ENCODE measurements around the gene NIF3L1.

Gene NIF3L1

DNA sequence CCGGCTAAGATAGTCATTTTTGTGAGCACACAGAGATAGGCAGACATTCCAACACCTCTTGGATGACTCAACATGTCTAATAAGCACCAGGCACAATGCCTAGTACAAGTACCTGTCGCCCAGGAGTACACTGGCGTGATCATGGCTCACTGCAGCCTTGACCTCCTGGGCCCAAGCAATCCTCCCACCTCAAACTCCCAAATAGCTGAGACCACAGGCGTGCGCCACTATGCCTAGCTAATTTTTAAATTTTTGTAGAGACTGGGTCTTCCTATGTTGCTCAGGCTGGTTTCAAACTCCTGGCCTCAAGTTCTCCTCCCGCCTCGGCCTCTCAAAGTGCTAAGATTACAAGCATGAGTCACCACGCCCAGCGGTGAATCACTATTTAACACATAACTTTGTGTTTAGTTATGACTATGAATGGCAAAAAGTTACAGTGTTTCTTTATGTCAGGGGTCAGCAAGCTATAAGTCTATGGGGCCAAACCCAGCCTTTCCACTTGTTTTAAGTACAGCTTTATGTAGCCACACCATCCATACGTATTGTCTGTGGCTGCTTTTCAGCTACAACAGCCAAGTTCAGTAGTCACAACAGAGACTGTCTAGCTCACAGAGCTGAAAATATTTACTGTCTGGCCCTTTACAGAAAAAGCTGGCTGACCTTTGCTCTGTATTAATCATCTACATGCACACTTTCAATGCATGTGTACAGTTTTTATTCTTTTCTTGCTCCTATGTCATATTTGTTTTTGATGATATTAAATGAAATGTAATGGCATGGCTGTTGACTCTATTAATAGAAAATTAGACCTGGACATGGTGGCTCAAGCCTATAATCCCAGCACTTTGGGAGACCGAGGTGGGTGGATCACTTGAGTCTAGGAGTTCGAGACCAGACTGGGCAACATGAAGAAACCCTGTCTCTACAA lies 55.6 kb downstream of the NIF3L1 start:
- Histone ChIP-seq H3K9me3 (ENCODE audit: control insufficient read depth, low read length) (no peaks in the 10 kb centered on the region), H3K4me3 (ENCODE audit: low read length) (no peak overlapping the region), H3K36me3 (ENCODE audit: control insufficient read depth, insufficient read depth, low read length) (no peaks in the 10 kb centered on the region), H3K27me3 (ENCODE audit: control insufficient read depth, insufficient read depth, low read length) (no peaks in the 10 kb centered on the region), H3K9ac (ENCODE audit: low read length) (peak overlapping the region; percentile 56), H3K4me1 (ENCODE audit: control insufficient read depth, insufficient read depth, low read length) (peaks cover 11% of the 10 kb centered on the region)

DNA sequence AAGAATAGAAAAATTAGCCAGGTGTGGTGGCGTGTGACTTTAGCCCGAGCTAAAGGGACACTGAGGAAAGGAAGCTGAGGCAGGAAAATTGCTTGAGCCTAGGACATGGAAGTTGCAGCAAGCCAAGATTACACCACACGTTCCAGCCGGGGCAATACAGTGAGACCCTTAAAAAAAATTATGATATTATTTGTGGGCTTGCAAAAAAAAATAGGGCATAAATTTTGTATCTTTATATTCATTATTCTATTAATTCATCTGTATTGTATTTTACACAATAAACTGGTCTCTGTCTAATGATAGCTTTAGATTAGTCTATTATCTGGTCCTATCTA lies 56.2 kb downstream of the NIF3L1 start:
- H3K27me3 ChIP-seq (ENCODE audit: control insufficient read depth, insufficient read depth, low read length) = no peaks in the 10 kb centered on the region
- H3K4me1 ChIP-seq (ENCODE audit: control insufficient read depth, insufficient read depth, low read length) = peaks cover 11% of the 10 kb centered on the region
- H3K4me3 ChIP-seq (ENCODE audit: low read length) = no peak overlapping the region
- H3K9ac ChIP-seq (ENCODE audit: low read length) = peak overlapping the region; percentile 56
- no peaks in the 10 kb centered on the region for H3K9me3 ChIP-seq (ENCODE audit: control insufficient read depth, low read length)
- H3K36me3 ChIP-seq (ENCODE audit: control insufficient read depth, insufficient read depth, low read length) = no peaks in the 10 kb centered on the region

DNA sequence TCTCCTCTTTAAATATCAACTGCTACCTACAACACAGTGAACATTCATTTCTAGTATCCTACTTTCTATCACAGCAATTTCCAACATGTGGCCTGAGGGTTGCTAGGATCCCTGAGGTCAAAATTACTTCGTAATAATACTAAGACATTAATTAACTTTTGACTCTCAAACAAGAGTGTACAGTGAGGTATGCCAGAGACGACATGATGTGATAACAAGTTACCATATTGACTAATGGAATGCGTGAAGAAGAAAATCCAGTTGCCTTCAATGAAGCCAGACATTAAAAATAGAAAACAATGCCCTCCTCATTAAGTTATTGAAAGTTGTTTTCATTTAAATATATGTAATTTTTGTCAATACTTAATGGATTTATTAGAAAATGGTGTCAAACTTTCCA lies 61.2 kb downstream of the NIF3L1 start:
- Histone ChIP-seq H3K9ac (ENCODE audit: low read length) (no peak overlapping the region), H3K36me3 (ENCODE audit: control insufficient read depth, insufficient read depth, low read length) (no peaks in the 10 kb centered on the region)

More for the DNA sequence above, 61.2 kb downstream of the NIF3L1 start:
- no peaks in the 10 kb centered on the region for H3K9me3 ChIP-seq (ENCODE audit: control insufficient read depth, low read length)
- no peaks in the 10 kb centered on the region for H3K27me3 ChIP-seq (ENCODE audit: control insufficient read depth, insufficient read depth, low read length)
- no peak overlapping the region for H3K4me3 ChIP-seq (ENCODE audit: low read length)
- H3K4me1 ChIP-seq (ENCODE audit: control insufficient read depth, insufficient read depth, low read length) = no peaks in the 10 kb centered on the region

All from mucosa of stomach (tissue), 1 donor.